ENCODE data around the gene MOB1B.

Gene MOB1B

DNA sequence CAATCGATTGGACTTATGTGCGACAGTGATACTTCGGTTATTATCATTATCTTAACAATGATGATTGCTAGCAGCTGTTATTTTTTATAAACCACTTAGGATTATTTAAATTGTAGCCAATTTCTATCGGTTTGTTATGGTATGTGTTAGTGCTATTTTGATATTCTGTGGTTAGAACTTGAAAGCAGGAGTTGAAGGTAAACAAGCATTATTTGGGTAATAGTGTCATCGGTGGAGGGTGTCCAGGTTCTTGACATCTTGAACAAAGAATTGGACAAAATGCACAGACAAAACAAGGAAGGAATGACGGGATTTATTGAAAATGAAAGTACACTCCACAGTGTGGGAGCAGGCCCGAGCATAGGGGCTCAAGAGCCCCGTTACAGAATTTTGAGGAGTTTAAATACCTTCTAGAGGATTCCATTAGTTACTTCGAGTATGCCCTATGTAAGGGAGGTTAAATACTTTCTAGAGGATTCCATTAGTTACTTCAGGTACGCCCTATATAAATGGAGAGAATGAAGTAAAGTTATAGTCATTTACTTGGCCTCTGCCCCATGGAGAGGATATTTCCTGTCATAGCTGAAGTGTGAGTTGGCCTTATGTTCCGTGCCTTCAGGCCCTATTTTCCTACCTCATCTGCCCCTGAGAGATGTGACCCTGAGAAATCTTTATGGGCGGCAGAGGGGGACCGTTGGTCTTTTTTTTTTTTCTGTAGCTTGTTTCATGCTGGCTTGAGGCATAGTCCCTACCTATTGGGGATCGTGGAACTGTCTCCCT is 13.1 kb downstream of the MOB1B start:
- DNase-seq, result no peak

DNA sequence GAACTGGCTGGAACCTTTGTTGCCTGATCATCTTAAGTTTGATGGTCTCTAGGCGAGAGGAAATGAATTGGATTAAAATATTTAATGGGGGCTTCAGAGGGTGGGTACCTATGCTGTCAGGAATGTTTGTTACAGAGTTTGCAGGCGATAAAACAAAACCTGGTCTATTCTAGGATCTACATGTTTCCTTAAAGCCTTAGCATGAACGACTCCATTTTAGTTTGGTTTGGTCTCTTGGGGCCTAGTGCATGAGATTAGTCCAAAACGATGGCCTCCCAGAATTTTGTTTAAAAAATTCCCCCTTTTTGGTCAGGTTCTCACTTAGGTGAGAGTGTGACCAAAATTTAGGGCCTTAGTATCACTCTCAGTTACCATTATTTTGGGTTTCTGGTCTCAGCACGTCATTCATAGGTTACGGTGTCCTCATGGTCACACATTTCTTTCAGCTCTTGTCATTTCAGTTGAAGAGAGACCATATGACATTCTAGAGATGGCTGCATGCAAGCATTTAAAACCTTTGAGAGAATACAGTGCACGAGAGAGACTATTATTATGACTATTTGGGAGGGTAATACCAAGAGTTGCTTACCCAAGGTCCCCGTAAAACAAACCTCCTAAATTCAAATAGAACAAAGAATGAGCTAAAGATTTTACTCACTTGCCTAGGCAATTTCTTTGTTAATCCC is 13.8 kb downstream of the MOB1B start:
- no peak for DNase-seq

DNA sequence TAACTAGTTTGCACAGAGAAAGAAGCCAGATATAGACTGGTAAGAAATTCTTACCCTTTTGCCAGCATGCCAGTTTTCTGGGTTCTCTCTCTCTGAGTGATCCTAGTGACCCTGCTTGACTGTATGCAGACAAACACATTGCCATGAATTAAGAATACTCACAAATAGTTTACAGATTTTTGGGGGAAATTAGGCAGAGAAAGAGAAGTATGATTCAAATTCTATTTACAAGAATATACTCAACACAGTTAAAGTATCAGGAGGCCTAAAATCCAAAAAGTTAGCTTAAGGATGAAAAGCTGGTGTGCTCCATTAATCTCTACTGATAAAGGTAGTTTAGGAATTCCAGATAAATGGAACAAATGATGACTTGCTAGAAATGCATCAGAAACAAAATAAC is 18.4 kb downstream of the MOB1B start:
- DNase-seq, result no peak

DNA sequence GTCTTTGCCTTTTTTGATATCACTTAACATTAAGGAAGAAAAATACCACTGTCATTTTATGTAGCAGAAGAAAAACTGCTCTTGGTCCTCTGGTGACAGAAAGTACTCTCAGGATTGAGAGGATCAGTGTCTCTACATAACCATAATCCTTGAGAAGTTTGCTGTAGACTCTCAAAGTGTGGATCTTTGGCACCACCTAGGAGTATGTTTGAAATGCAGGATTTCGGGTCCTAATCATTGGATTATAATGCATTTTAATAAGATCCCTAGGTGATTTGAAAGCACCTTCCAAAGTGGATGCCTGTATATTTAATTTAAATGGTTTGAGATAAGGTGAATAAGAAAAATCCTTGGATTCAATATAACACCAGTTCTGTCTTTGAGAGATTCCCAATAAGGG is 23.2 kb downstream of the MOB1B start:
- no peak for DNase-seq

DNA sequence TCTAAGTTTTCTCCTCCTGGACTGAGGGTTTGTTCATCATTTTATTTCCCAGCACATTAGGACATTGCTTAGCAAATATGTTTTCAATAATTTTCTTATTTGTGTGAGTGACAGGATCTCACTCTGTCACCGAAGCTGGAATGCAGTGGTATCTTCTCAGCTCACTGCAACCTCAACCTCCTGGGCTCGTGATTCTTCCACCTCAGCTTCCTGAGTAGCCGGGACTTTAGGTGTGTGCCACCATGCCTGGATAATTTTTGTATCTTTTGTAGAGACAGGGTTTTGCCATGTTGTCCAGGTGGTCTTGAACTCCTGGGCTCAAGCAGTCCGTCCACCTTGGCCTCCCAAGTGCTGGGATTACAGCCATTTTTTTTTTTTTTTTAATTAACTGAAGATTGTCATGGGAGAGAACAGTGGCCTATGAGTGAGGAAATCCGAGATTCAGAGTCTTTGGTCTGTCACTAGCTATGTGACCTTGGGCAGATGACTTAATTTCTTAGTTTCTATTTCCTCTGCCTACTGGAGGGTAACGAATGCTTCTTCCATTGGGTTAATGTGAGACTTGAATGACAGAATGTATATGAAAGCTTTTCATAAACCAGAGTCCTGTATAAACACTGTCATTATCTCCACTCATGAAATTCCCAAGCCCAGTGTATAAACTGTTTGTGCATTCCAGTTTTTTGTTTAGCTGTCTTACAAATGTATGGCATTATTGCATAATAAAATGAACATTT is 23.9 kb downstream of the MOB1B start:
- DNase-seq, result no peak

DNA sequence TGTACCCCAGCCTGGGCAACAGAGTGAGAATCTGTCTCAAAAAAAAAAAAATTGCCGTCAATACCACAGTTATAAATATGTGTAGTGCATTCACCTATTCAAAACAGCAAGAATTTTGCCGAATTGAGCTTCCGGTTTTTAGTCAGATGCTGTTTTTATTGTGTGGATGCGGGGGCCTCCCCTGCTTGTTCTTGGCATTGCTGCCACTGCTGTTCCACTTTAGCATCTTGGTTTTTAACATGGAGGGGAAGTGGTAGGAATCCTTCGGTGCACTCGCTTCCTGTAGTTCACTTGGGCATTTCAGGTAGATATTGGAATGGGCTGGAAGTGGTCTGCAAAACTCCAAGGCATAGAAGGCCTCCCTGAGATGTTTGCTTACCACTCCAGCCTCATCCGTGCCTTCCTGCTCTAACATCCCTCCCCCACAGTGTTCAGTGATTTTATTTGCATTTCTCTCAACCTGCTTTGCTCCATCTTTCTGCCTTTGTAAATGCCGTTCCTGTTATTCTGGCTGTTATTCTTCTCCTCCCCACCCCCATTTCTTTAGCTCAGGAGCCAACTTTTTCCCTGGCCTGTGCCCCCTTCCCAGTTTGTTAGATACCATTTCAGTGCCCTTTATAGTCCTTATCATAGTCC is 25.5 kb downstream of the MOB1B start:
- no peak for DNase-seq

DNA sequence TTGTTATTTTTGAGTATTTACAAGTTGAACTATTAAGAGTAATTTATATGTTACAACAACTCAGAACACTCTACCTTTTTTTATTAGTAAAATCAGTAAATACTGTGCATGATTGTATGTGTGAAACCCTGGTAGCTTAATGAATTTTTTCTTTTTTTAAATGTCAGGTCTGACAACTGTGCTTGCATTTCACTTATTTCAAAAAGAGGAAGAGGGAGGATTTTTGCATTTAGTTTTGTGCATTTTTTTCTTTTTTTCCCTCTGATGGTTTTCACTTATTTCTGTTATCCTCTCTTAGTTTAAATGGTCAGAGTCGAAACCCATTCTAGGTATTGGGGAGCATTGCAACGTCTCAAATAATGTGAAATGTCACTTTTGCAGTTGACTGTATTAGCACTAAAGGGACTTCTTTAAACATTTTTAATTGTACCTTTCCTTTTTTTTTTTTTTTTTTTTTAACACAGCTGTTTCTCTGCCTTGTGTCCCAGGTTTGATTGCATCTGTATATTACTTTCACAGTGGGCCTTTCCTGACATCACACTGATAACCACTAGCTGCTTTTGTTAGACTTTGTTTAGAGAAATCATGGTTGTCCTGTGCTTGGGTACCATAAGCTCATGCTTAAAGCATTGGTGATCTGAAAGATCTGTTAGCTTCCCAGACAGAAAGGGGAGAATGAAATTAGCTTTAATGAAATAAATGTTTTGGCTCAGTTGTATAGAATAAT is 28.5 kb downstream of the MOB1B start:
- DNase-seq, result no peak

DNA sequence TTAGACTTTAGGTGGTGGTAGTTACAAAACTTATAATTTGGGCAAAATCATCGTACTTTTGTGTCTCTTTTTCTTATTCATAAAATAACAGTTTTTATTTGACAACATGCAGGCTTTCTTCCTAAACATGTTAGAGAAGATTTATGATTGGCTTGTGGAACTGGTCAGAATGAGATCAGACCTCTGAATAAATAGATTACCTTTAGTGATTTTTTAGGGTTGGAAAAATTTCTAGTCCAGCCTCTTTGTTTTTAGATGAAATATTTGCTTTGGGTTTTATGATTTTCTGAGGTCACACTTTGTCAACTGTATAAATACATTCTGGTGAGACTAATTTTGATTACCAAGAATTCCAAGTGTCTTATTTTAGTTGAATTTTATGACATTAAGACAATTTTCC is 29.2 kb downstream of the MOB1B start:
- DNase-seq, result no peak

DNA sequence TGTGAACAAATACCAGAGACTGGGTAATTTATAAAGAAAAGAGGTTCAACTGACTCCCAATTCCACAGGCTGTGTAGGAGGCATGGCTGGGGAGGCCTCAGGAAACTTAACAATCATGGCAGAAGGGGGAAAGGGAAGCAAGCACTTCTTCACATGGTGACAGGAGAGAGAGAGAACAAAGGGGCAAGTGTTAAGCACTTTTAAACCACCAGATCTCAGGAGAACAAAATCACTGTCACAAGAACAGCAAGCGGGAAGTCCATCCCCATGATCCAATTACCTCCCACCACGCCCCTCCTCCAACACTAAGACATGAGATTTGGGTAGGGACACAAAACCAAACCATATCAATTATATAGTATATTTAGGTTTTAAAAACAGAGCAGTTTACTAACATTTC is 30.8 kb downstream of the MOB1B start:
- DNase-seq, result no peak

DNA sequence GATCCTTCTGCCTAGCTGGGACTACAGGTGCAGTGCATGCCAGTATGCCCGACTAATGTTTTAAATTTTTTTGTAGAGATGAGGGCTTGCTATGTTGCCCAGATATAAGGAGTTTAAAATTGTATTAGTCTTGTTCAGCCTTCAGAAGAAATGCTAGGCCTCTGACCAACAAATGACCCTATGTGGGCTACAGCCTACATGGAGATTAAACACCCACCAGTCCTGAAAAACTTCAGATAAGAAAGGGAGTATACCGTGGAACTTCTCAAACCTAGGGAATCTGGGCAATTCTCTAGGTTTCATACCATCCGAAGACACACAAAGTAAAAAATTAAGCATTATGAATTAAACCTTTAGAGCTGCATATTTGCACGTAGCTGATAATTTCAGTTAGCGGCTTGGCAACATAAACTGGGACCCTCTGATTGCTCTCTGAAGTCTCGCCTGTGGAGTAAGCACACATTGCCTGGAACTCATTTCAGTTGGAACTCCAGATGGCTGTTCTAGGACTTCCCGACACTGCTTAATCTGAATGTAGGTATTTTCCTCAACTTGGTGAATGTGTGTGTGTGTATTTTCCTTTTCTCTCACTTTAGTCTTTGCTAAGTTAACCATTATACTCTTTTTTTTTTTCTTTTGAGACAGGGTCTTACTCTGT is 33.0 kb downstream of the MOB1B start:
- no peak for DNase-seq

DNA sequence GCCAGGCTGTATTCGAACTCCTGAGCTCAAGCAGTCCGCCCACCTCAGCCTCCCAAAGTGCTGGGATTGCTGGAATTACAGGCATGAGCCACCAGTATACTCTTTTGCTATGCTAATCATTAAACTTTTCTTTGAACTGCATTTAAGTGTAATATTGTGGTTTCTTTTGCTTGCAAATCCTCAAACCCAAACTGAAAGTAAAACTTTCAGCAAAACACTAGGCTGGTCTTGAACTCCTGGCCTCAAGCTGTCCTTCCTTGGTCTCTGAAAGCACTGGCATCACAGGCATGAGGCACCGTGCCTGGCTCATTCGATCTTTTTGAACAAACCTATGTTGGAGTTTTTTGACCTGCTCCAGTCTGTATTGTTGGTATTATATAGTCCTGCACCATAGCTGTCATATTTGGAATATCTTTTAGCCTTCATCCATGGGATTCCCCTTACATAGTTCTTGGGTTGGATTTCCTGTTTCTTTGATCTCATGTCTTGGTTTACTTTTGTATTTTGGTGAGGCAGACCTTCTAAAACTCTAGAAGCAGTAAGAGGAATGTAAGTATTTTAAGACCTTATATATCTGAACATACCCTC is 34.1 kb downstream of the MOB1B start:
- no peak for DNase-seq

DNA sequence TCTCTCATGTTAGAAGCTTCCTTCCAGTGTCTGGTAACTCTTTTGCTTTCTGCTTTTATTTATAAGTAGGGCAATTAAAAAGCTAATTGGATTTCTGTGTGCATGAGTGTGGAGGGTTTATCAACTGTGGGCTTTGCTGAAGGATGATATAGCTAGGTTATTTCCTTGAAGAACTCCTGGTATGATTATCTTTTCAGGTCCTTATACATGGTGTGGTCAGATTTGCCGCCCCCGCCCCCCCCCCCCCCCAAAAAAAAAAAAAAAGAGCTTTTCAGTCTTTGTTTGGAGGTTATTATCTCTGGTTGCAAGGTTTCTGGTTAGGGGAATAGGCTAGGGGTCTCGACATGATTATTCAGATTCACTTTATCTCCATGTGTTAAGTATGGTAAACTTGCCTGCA is 35.9 kb downstream of the MOB1B start:
- DNase-seq, result no peak

DNA sequence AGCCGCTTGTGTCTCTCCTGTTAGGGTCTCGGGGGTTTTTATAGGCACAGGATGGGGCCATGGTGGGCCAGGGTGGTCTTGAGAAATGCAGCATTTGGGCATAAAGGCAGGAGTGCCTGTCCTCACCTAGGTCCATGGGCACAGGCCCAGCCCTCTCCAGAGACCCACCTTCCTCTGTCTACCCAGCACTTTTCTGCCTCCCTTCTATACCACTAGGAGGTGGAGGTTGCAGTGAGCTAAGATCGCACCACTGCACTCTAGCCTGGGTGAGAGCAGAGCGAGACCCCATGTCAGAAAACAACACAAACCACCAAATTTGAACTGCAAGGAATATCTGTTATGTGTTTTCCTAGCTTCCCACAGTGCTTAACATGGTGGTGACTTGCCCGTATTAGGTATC is 38.0 kb downstream of the MOB1B start:
- DNase-seq, result no peak

DNA sequence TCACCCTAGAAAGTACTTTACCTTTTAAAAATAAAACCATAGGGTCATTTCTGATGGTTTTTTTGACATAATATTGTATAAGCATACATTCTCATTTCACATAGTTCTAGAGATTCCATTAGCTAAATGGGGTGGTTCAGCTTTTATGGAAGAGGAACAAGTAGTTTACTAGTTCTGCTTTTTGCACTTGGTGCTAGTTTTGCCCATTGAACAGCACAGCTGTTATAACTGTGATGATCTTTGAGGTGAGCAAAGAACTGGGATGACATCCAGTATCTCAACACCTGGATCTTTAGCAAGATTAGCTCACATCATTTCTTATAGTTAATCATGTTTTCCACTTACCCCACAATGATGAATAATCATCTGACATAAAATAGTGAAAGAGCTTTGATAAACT is 40.9 kb downstream of the MOB1B start:
- DNase-seq, result no peak

DNA sequence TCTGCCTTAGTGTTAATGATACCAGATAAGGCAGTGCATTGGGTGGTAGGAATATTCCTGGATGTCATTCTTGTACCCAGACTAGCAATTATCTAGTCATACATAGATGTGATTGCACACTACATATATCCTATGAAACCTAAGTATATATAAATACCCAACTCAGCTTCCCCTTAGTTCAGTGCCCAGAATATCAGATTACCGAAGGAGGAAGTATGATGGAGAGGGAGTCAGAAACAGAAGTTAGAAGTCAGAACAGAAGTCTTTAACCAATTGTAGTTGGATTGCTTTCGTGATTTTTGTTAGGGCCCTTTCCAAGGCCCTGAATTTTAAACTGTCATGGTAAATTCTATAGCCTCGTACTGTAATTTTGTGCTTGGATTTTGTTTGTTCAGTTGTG is 42.9 kb downstream of the MOB1B start:
- no peak for DNase-seq

DNA sequence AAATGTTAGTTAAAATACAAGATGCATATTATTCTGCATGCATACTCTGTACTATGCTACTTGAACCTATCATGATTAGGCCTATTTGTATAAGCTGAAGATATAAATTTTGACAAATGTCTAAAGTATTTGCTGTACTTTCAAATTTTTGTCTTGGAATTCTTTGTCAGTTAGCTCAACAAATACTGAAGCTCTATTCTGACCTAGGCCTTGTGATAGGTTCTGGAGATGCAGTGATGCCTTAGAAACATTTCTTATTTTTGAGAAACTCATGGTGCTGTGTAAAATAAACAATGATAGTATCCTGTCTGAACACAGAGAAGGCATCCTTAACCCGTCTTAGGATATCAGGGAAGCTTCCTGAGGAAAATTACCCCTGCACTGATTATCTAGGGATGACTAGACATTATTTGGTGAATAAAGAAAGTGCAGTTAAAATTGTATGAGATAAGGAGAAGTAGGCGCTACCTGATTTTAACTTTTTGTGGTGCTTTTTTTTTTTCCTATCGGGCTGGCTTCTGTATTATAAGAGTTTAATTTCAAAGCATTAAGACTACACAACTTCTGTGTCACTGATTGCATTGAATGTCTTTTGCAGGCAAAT is 43.4 kb downstream of the MOB1B start:
- no peak for DNase-seq

DNA sequence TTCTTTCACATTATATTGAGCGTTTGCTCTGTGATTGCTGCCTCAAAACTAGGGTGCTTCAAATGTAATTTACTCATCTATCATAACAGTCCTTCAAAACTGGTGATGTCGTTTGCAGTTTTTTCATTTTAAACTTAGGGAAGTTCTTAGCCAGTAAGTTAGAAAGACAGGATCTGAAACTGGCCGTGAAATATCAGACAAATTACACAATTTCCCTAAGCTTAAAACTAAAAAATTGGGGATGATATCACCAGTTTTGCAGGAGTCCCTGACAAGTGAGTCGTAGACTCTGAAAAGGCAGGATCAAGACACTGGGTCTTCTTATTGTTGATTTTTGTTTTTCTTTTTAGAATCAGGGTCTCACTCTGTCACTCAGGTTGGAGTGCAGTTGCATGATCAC is 44.8 kb downstream of the MOB1B start:
- no peak for DNase-seq

DNA sequence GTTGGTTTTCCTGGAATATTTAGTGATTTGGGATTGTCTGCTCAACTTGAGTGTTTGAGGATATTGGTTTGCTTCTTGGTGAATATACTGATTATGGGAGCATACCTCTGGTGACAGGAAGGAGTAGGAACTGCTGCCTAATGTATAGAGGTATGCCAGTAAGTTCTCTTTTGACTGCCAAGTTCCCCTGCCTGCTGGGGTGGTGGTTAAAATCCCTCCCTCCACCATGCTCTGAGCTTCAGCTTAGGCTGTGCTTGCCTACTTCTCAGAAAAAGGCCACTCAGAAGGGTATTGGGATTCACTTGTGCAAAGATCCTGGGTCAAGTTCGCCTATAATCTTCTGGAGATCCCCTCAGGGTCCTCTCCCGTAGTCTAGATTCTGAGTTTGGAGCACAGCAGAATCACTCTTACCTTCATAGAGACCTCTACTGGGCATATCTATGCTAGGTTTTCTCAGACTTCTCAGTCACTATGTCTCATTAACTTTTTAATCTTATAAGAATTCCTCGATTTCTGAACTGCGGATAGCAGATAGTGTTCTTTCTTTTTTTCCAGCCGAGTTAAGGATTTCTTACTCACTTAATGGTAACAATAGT is 46.6 kb downstream of the MOB1B start:
- no peak for DNase-seq

DNA sequence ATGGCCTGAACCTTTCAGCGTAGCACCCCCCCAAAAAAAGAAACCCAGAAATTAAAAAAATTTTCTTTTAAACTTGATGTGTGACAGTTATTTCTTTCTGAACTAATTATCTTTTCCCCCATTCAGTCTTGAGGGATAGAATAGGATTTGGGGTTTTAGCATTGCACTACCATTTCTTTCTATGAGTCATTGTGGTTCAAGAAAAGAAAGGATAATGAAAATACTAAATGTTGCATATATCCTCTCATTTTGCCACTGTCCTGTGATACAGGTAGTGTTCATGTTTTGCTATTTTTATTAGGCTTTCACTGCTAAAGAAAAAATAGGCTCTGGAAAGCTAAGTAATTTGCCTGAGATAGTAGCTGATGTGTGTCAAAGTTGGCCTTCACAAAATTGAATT is 51.9 kb downstream of the MOB1B start:
- DNase-seq, result no peak

DNA sequence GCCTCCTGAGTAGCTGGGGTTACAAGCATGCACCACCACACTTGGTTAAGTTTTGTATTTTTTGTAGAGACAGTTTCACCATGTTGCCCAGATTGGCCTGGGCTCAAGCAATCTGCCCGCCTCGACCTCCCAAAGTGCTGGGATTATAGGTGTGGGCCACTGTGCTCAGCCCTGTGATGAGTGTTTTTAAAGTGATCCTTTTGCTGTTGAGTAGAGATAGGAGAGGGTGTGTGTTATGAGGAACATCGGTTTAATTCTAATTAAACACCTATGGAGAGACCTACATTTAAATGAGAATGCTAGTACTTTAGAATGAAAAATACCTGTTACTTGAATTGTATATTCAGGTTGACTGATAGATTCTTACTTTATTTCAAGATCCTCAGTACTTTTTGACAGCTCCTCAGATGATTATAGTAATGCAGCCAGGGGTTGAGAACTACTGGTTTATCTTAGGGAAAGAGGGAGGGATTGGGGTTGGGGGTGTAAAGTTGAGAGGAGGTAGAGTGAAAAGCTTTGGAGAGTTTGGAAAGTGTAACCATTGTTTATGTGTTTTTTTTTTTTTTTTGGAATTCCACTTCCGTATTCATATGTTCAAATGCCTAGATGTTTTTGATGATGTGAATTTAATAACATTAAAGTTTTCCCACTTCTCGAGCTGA is 54.5 kb downstream of the MOB1B start:
- DNase-seq, result no peak

DNA sequence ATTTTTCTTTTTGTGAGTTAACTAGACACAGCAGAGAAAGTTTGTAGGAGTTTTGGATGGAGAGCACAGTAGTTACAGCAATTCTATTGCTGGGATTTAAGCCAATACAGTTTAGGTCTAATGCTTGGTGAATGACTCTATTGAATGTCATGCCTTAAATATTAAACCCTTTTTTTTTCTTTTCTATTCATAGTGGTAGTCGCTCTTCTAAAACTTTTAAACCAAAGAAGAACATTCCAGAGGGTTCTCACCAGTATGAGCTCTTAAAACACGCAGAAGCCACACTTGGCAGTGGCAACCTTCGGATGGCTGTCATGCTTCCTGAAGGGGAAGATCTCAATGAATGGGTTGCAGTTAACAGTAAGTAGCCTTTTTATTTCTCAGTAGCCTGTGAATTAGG is 56.5 kb downstream of the MOB1B start:
- no peak for DNase-seq
